ENCODE measurements around the gene ZNF557. TPM values are rescaled to one million over a fixed set of nuclear protein-coding genes. Genes with fewer than 3 reads are reported as not detected.
A peak's percentile ranks its signal among the peaks of the same experiment; 100 is the strongest.
"Not testable (repeated sequence)": the region's sequence is repeated elsewhere in the genome, so short reads cannot be mapped to it uniquely, and the experiment has no call there.

ZNF557 gene
- total RNA-seq, 1 donor from 2014 or later, result 14.0 TPM

GRCh38 chr19:7059977-7060376 is 9.5 kb upstream of the ZNF557 start:
- not testable (repeated sequence) for H3K27me3 ChIP-seq (ENCODE audit: control insufficient read depth, insufficient read depth, low read length); H3K36me3 ChIP-seq (ENCODE audit: control insufficient read depth, insufficient read depth, low read length); FAIRE-seq; H3K4me3 ChIP-seq (ENCODE audit: low read depth, low read length); DNase-seq (ENCODE audit: low read depth)

GRCh38 chr19:7063339-7063738 is 6.2 kb upstream of the ZNF557 start:
- TF ChIP-seq, protein P1, sequence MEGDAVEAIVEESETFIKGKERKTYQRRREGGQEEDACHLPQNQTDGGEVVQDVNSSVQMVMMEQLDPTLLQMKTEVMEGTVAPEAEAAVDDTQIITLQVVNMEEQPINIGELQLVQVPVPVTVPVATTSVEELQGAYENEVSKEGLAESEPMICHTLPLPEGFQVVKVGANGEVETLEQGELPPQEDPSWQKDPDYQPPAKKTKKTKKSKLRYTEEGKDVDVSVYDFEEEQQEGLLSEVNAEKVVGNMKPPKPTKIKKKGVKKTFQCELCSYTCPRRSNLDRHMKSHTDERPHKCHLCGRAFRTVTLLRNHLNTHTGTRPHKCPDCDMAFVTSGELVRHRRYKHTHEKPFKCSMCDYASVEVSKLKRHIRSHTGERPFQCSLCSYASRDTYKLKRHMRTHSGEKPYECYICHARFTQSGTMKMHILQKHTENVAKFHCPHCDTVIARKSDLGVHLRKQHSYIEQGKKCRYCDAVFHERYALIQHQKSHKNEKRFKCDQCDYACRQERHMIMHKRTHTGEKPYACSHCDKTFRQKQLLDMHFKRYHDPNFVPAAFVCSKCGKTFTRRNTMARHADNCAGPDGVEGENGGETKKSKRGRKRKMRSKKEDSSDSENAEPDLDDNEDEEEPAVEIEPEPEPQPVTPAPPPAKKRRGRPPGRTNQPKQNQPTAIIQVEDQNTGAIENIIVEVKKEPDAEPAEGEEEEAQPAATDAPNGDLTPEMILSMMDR (IDR thresholded peaks at IDR 0.05; ENCODE audit: insufficient read depth, low read length, severe bottlenecking), result no peak
- FAIRE-seq (no peak), DNase-seq (ENCODE audit: low read depth) (no peak)
- no peak overlapping the region for H3K4me3 ChIP-seq (ENCODE audit: low read depth, low read length)
- H3K36me3 ChIP-seq (ENCODE audit: control insufficient read depth, insufficient read depth, low read length), result no peaks in the 10 kb centered on the region
- H3K27me3 ChIP-seq (ENCODE audit: control insufficient read depth, insufficient read depth, low read length), result no peaks in the 10 kb centered on the region

DNA sequence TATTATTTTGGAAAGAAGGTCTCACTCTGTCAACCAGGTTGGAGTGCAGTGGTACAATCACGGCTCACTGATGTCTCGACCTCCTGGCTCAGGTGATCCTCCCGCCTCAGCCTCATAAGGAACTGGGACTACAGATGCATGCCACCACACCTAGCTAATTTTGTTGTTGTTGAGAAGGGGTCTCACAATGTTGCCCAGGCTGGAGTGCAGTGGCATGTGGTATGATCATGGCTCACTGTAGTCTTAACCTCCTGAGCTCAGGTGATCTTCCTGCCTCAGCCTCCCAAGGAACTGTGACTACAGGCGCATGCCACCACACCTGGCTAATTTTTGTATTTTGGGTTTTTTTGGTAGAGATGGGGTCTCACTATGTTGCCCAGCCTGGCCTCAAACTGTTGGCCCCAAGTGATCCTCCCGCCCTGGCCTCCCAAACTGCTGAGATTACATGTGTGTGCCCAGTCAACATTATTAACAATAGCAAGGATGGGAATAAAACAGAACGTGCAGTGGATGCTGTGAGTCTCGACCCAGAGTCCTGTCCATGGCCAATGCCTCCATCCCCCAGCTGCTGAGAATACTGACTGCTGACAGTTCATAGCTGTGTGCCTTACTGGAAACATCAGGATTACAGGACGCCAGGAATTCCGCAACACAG is 5.6 kb upstream of the ZNF557 start:
- H3K36me3 ChIP-seq (ENCODE audit: control insufficient read depth, insufficient read depth, low read length), result no peaks in the 10 kb centered on the region
- no peak overlapping the region for H3K4me3 ChIP-seq (ENCODE audit: low read depth, low read length)
- DNase-seq (ENCODE audit: low read depth) (no peak), FAIRE-seq (no peak)
- no peaks in the 10 kb centered on the region for H3K27me3 ChIP-seq (ENCODE audit: control insufficient read depth, insufficient read depth, low read length)
- TF ChIP-seq, protein P1 (IDR thresholded peaks at IDR 0.05; ENCODE audit: insufficient read depth, low read length, severe bottlenecking), result no peak

- TF ChIP-seq, protein P1 (IDR thresholded peaks at IDR 0.05; ENCODE audit: insufficient read depth, low read length, severe bottlenecking), result peak; percentile 3
- H3K27me3 ChIP-seq (ENCODE audit: control insufficient read depth, insufficient read depth, low read length); H3K36me3 ChIP-seq (ENCODE audit: control insufficient read depth, insufficient read depth, low read length); DNase-seq (ENCODE audit: low read depth); FAIRE-seq; H3K4me3 ChIP-seq (ENCODE audit: low read depth, low read length): not testable (repeated sequence)
These were observed 2.4 kb upstream of the ZNF557 start for GRCh38 chr19:7067122-7067521.

- no peak for FAIRE-seq
- no peak overlapping the region for H3K4me3 ChIP-seq (ENCODE audit: low read depth, low read length)
- H3K36me3 ChIP-seq (ENCODE audit: control insufficient read depth, insufficient read depth, low read length), result peaks cover 4% of the 10 kb centered on the region
- no peaks in the 10 kb centered on the region for H3K27me3 ChIP-seq (ENCODE audit: control insufficient read depth, insufficient read depth, low read length)
- DNase-seq (ENCODE audit: low read depth), result no peak
- TF ChIP-seq, protein P1 (IDR thresholded peaks at IDR 0.05; ENCODE audit: insufficient read depth, low read length, severe bottlenecking), result no peak
These were observed 1.8 kb upstream of the ZNF557 start for GRCh38 chr19:7067716-7068115.

GRCh38 chr19:7068599-7068998 is 904 bp upstream of the ZNF557 start:
- H3K4me3 ChIP-seq (ENCODE audit: low read depth, low read length), result peak overlapping the region; percentile 5
- no peak for DNase-seq (ENCODE audit: low read depth)
- H3K36me3 ChIP-seq (ENCODE audit: control insufficient read depth, insufficient read depth, low read length), result peaks cover 8% of the 10 kb centered on the region
- TF ChIP-seq, protein P1 (IDR thresholded peaks at IDR 0.05; ENCODE audit: insufficient read depth, low read length, severe bottlenecking), result no peak
- no peak for FAIRE-seq
- H3K27me3 ChIP-seq (ENCODE audit: control insufficient read depth, insufficient read depth, low read length), result no peaks in the 10 kb centered on the region
